KBM-7 (cell line): Measurements from ENCODE around the gene RAC2.
A peak's percentile ranks its signal among the peaks of the same experiment; 100 is the strongest.

Source experiments
- DNase-seq: peaks from one replicate; pipeline ENCODE4 v3.0.0-alpha.2; 2015
- in situ Hi-C: fragments of 300-500 bp; cut with MboI; formaldehyde crosslinking; loops from 2 replicates; pipeline ENCODE4 v1.14.3; 2020; ENCODE audit warnings: low sequenced_read_pairs, low pct_unique_long_range_greater_than_20kb, mixed read lengths

RAC2 gene

GRCh38 chr22:37197451-37198257 is 46.4 kb downstream of the RAC2 start:
- DNase-seq: no peak
- in situ Hi-C loops: no loop called here

GRCh38 chr22:37196539-37197450 is 47.3 kb downstream of the RAC2 start:
- DNase-seq: no peak
- in situ Hi-C loops: no loop called here

GRCh38 chr22:37195921-37196320 is 48.1 kb downstream of the RAC2 start:
- DNase-seq: no peak
- in situ Hi-C loops: no loop called here

GRCh38 chr22:37194750-37195149 is 49.3 kb downstream of the RAC2 start:
- no peak for DNase-seq
- in situ Hi-C loops: no loop called here

GRCh38 chr22:37193629-37194191 is 50.4 kb downstream of the RAC2 start:
- DNase-seq: peak; percentile 95
- in situ Hi-C loops: no loop called here

GRCh38 chr22:37192741-37193140 is 51.3 kb downstream of the RAC2 start:
- in situ Hi-C loops: no loop called here
- DNase-seq: no peak

GRCh38 chr22:37192204-37192603 is 51.9 kb downstream of the RAC2 start:
- DNase-seq: no peak
- in situ Hi-C loops: no loop called here

- in situ Hi-C loops: no loop called here
- no peak for DNase-seq
Measured at GRCh38 chr22:37190262-37190780, 53.7 kb downstream of the RAC2 start.

- in situ Hi-C loops: no loop called here
- DNase-seq: peak; percentile 64
Measured at GRCh38 chr22:37188901-37189466, 55.1 kb downstream of the RAC2 start.

- in situ Hi-C loops: no loop called here
- peak; percentile 38 for DNase-seq
Measured at GRCh38 chr22:37187891-37188761, 55.9 kb downstream of the RAC2 start, which contains the start of gene C1QTNF6. Gene C1QTNF6, minus strand, starts transcription at chr22:37188247. Its CDS starts 34 bp downstream, at chr22:37188213.

GRCh38 chr22:37187552-37187890 is 56.5 kb downstream of the RAC2 start:
- in situ Hi-C loops: no loop called here
- peak; percentile 27 for DNase-seq

- DNase-seq: peak; percentile 27
- in situ Hi-C loops: no loop called here
Measured at GRCh38 chr22:37186997-37187522, 57.0 kb downstream of the RAC2 start.

GRCh38 chr22:37186228-37186996 is 57.7 kb downstream of the RAC2 start:
- peak; percentile 80 for DNase-seq
- in situ Hi-C loops: no loop called here

- in situ Hi-C loops: no loop called here
- no peak for DNase-seq
Measured at GRCh38 chr22:37185646-37186227, 58.3 kb downstream of the RAC2 start.

GRCh38 chr22:37184816-37185541 is 59.1 kb downstream of the RAC2 start:
- DNase-seq: no peak
- in situ Hi-C loops: no loop called here

- no peak for DNase-seq
- in situ Hi-C loops: no loop called here
Measured at GRCh38 chr22:37184380-37184755, 59.7 kb downstream of the RAC2 start.
